Trophoblast cell (in vitro differentiated cells and primary cell): ENCODE data around the gene NME7.

Experiments used
- DNase-seq, 2 donors: peaks; one replicate each; pipeline ENCODE4 v3.0.0-alpha.2; 2016
- H2AFZ ChIP-seq: 2 replicates; pipeline ENCODE4 v1.6.1; 2013; ENCODE audit warnings: low read length, moderate library complexity, mild to moderate bottlenecking; ENCODE audit not compliant: insufficient read depth, poor library complexity
- H2AK5ac ChIP-seq: 2 replicates; pipeline ENCODE4 v1.6.1; 2013; ENCODE audit warnings: mild to moderate bottlenecking, low read length
- H2BK120ac ChIP-seq: 2 replicates; pipeline ENCODE4 v1.6.1; 2013; ENCODE audit warnings: low read length, mild to moderate bottlenecking, moderate library complexity; ENCODE audit not compliant: insufficient read depth, poor library complexity
- H2BK12ac ChIP-seq: 2 replicates; pipeline ENCODE4 v1.6.1; 2013; ENCODE audit warnings: mild to moderate bottlenecking, low read length, moderate library complexity
- H2BK5ac ChIP-seq: 2 replicates; pipeline ENCODE4 v1.6.1; 2013; ENCODE audit warnings: low read length, low read depth, moderate library complexity, mild to moderate bottlenecking; ENCODE audit not compliant: poor library complexity
- H3K14ac ChIP-seq: 2 replicates; pipeline ENCODE4 v1.6.1; 2013; ENCODE audit warnings: mild to moderate bottlenecking, low read length
- H3K18ac ChIP-seq: 2 replicates; pipeline ENCODE4 v1.6.1; 2013; ENCODE audit warnings: mild to moderate bottlenecking, low read length
- H3K23ac ChIP-seq: 2 replicates; pipeline ENCODE4 v1.6.1; 2013; ENCODE audit warnings: low read length
- H3K27ac ChIP-seq: 2 replicates; pipeline ENCODE4 v1.5.1; 2013; ENCODE audit warnings: low read depth, mild to moderate bottlenecking, inconsistent platforms, low read length, moderate library complexity
- H3K27me3 ChIP-seq: 2 replicates; pipeline ENCODE4 v1.6.1; 2013; ENCODE audit warnings: inconsistent platforms, mild to moderate bottlenecking, low read length, moderate library complexity; ENCODE audit not compliant: insufficient read depth
- H3K36me3 ChIP-seq, 2 experiments: 1 replicate in 1 of 2; 2 replicates in 1 of 2; pipeline ENCODE4 v1.6.1; 2013; ENCODE audit warnings: low read length in 2 of 2, mild to moderate bottlenecking in 2 of 2, moderate library complexity in 1 of 2; ENCODE audit not compliant: insufficient read depth in 2 of 2, control insufficient read depth in 1 of 2
- H3K4ac ChIP-seq: 2 replicates; pipeline ENCODE4 v1.6.1; 2013; ENCODE audit warnings: low read depth, mild to moderate bottlenecking, low read length, moderate library complexity
- H3K4me1 ChIP-seq, 2 experiments: 1 replicate in 1 of 2; 2 replicates in 1 of 2; pipeline ENCODE4 v1.6.1; 2013; ENCODE audit warnings: low read length in 2 of 2, mild to moderate bottlenecking in 2 of 2, moderate library complexity in 1 of 2; ENCODE audit not compliant: insufficient read depth in 2 of 2, control insufficient read depth in 1 of 2
- H3K4me2 ChIP-seq: 2 replicates; pipeline ENCODE4 v1.6.1; 2013; ENCODE audit warnings: inconsistent platforms, mild to moderate bottlenecking, low read length, moderate library complexity
- H3K4me3 ChIP-seq: 2 replicates; pipeline ENCODE4 v1.5.1; 2013; ENCODE audit warnings: mild to moderate bottlenecking, low read depth, low read length, inconsistent platforms
- H3K79me1 ChIP-seq: one replicate; pipeline ENCODE4 v1.6.1; 2013; ENCODE audit warnings: low read length
- H3K79me2 ChIP-seq: 2 replicates; pipeline ENCODE4 v1.6.1; 2013; ENCODE audit warnings: low read length, mild to moderate bottlenecking; ENCODE audit not compliant: control insufficient read depth, insufficient read depth, poor library complexity
- H3K9ac ChIP-seq: 2 replicates; pipeline ENCODE4 v1.6.1; 2013; ENCODE audit warnings: mild to moderate bottlenecking, low read length
- H3K9me3 ChIP-seq: 2 replicates; pipeline ENCODE4 v1.6.1; 2013; ENCODE audit warnings: low read depth, mild to moderate bottlenecking, control low read depth, inconsistent platforms, low read length; ENCODE audit not compliant: insufficient read depth
- H4K12ac ChIP-seq: 2 replicates; pipeline ENCODE4 v1.6.1; 2013; ENCODE audit warnings: low read depth, mild to moderate bottlenecking, low read length, moderate library complexity
- H4K8ac ChIP-seq: 2 replicates; pipeline ENCODE4 v1.6.1; 2013; ENCODE audit warnings: low read depth, mild to moderate bottlenecking, low read length, moderate library complexity
- H4K91ac ChIP-seq: one replicate; pipeline ENCODE4 v1.6.1; 2013; ENCODE audit warnings: low read depth, mild to moderate bottlenecking, low read length, moderate library complexity
- WGBS: extraction: QIAGEN DNeasy Blood & Tissue Kit; methylation state at CpG from one replicate; pipeline ENCODE4 v1.1.7; 2013; ENCODE audit warnings: missing lambda C conversion rate; ENCODE audit not compliant: insufficient read length, insufficient coverage; ENCODE audit errors: extremely low coverage; 5-methylcytosine and 5-hydroxymethylcytosine counted together

NME7 gene

GRCh38 chr1:169312084-169312954 is 55.3 kb downstream of the NME7 start:
- no peaks in the 10 kb centered on the region for H3K79me2 ChIP-seq
- H4K91ac ChIP-seq = no peak overlapping the region
- DNase-seq = peak; percentile 65 to 70
- no CpG with 5 or more reads among the region's 5 CpGs for WGBS
- H4K8ac ChIP-seq = no peak overlapping the region
- H3K14ac ChIP-seq = no peak overlapping the region
- H3K9me3 ChIP-seq = no peaks in the 10 kb centered on the region
- no peak overlapping the region for H3K23ac ChIP-seq
- no peak overlapping the region for H2AK5ac ChIP-seq
- H3K4ac ChIP-seq = no peak overlapping the region
- H4K12ac ChIP-seq = no peak overlapping the region
- no peak overlapping the region for H2AFZ ChIP-seq
- no peaks in the 10 kb centered on the region for H3K79me1 ChIP-seq
- H2BK5ac ChIP-seq = no peak overlapping the region
- peaks cover 0 to 3% of the 10 kb centered on the region in 2 experiments for H3K4me1 ChIP-seq
- H3K18ac ChIP-seq = no peak overlapping the region
- no peak overlapping the region for H2BK120ac ChIP-seq
- no peak overlapping the region for H3K9ac ChIP-seq
- no peak overlapping the region for H3K27ac ChIP-seq
- H3K4me3 ChIP-seq = no peak overlapping the region
- no peak overlapping the region for H3K4me2 ChIP-seq
- no peaks in the 10 kb centered on the region for H3K27me3 ChIP-seq
- H3K36me3 ChIP-seq = no peaks in the 10 kb centered on the region
- no peak overlapping the region for H2BK12ac ChIP-seq

GRCh38 chr1:169309178-169310166 is 58.1 kb downstream of the NME7 start:
- Histone ChIP-seq H3K79me1 (no peaks in the 10 kb centered on the region), H3K14ac (no peak overlapping the region), H2AK5ac (no peak overlapping the region), H3K4me1 (peaks cover 0 to 6% of the 10 kb centered on the region in 2 experiments), H2AFZ (no peak overlapping the region), H3K27me3 (no peaks in the 10 kb centered on the region), H3K4ac (no peak overlapping the region), H3K4me3 (no peak overlapping the region), H3K36me3 (no peaks in the 10 kb centered on the region), H4K91ac (no peak overlapping the region), H3K23ac (no peak overlapping the region), H3K18ac (no peak overlapping the region), H3K27ac (no peak overlapping the region), H4K8ac (no peak overlapping the region), H3K79me2 (no peaks in the 10 kb centered on the region), H3K9ac (no peak overlapping the region), H2BK120ac (no peak overlapping the region), H3K4me2 (no peak overlapping the region), H3K9me3 (no peaks in the 10 kb centered on the region), H4K12ac (no peak overlapping the region), H2BK12ac (no peak overlapping the region), H2BK5ac (no peak overlapping the region)
- DNase-seq = no peak
- WGBS = no CpG with 5 or more reads among the region's 7 CpGs

- H3K14ac ChIP-seq = no peak overlapping the region
- no CpG with 5 or more reads among the region's 2 CpGs for WGBS
Measured at GRCh38 chr1:169308313-169309039, 59.1 kb downstream of the NME7 start.

GRCh38 chr1:169307176-169307575 is 60.4 kb downstream of the NME7 start:
- H3K27me3 ChIP-seq = no peaks in the 10 kb centered on the region
- H3K79me1 ChIP-seq = no peaks in the 10 kb centered on the region
- no peak overlapping the region for H3K4me2 ChIP-seq
- no peak overlapping the region for H3K27ac ChIP-seq
- H2AK5ac ChIP-seq = no peak overlapping the region
- peaks cover 0 to 6% of the 10 kb centered on the region in 2 experiments for H3K4me1 ChIP-seq
- no peak overlapping the region for H3K4me3 ChIP-seq
- H2BK5ac ChIP-seq = no peak overlapping the region
- H4K8ac ChIP-seq = no peak overlapping the region
- no peak overlapping the region for H2BK120ac ChIP-seq
- no peaks in the 10 kb centered on the region for H3K9me3 ChIP-seq
- no peak overlapping the region for H2AFZ ChIP-seq
- H2BK12ac ChIP-seq = no peak overlapping the region
- no peaks in the 10 kb centered on the region for H3K79me2 ChIP-seq
- peak in 1 of 2 donors; percentile 53 for DNase-seq
- H4K12ac ChIP-seq = no peak overlapping the region
- H3K9ac ChIP-seq = no peak overlapping the region
- no peak overlapping the region for H3K14ac ChIP-seq
- H3K18ac ChIP-seq = no peak overlapping the region
- H3K4ac ChIP-seq = no peak overlapping the region
- no peak overlapping the region for H4K91ac ChIP-seq
- H3K23ac ChIP-seq = no peak overlapping the region
- no peaks in the 10 kb centered on the region for H3K36me3 ChIP-seq
- no CpG with 5 or more reads among the region's 1 CpG for WGBS

More at GRCh38 chr1:169308313-169309039, 59.1 kb downstream of the NME7 start:
- H2AK5ac ChIP-seq = no peak overlapping the region
- H2BK120ac ChIP-seq = no peak overlapping the region
- no peak overlapping the region for H4K91ac ChIP-seq
- H2AFZ ChIP-seq = no peak overlapping the region
- H4K12ac ChIP-seq = no peak overlapping the region
- H2BK12ac ChIP-seq = no peak overlapping the region
- no peak overlapping the region for H3K4me3 ChIP-seq
- peaks cover 0 to 6% of the 10 kb centered on the region in 2 experiments for H3K4me1 ChIP-seq
- H3K9ac ChIP-seq = no peak overlapping the region
- no peak overlapping the region for H3K18ac ChIP-seq
- H3K79me2 ChIP-seq = no peaks in the 10 kb centered on the region
- no peaks in the 10 kb centered on the region for H3K9me3 ChIP-seq
- H3K36me3 ChIP-seq = no peaks in the 10 kb centered on the region
- H3K27me3 ChIP-seq = no peaks in the 10 kb centered on the region
- H3K4me2 ChIP-seq = no peak overlapping the region
- DNase-seq = peak in 1 of 2 donors; percentile 41
- H3K79me1 ChIP-seq = no peaks in the 10 kb centered on the region
- no peak overlapping the region for H3K27ac ChIP-seq
- no peak overlapping the region for H3K23ac ChIP-seq
- H4K8ac ChIP-seq = no peak overlapping the region
- no peak overlapping the region for H3K4ac ChIP-seq
- no peak overlapping the region for H2BK5ac ChIP-seq
